Smooth muscle cell of bladder (primary cell): ENCODE measurements around the gene FCF1. TPM values are rescaled to one million over a fixed set of nuclear protein-coding genes. Genes with fewer than 3 reads are reported as not detected.

Experiments used
- total RNA-seq: library from RNA; depleted of rRNA; stranded (reverse); fragments of >200 nt; gene quantifications from 2 replicates; pipeline ENCODE4 v1.2.3, GENCODE V29; 2014

The FCF1 gene
- 21.8 and 38.0 TPM in 2 replicates for total RNA-seq

GRCh38 chr14:74712499-74713394 lies at the start of gene FCF1, which contains the start of gene AREL1:
TSS of gene FCF1 (plus strand) at chr14:74713144. CDS start at chr14:74713198, 54 bp downstream.
TSS of gene AREL1 (minus strand) at chr14:74713080. CDS start at chr14:74685615, 27,465 bp downstream.

GRCh38 chr14:74762917-74763802 lies 50.2 kb downstream of the FCF1 start, which contains the start of gene YLPM1:
TSS of gene YLPM1 (plus strand) at chr14:74763316. CDS start at chr14:74763490, 174 bp downstream.

Other genes with a start within 250 kb of the FCF1 start
- gene NPC2, start 219.8 kb upstream of the FCF1 start, total RNA-seq, result 112 and 157 TPM in 2 replicates
- 10.1 and 14.4 TPM in 2 replicates for gene ISCA2, start 219.4 kb upstream of the FCF1 start, total RNA-seq
- gene LTBP2, start 100.9 kb upstream of the FCF1 start, total RNA-seq, result 71.0 and 72.3 TPM in 2 replicates
- gene AREL1, start 64 bp upstream of the FCF1 start, total RNA-seq, result 23.5 and 24.4 TPM in 2 replicates
- gene YLPM1, start 50.2 kb downstream of the FCF1 start, total RNA-seq, result 20.6 and 22.6 TPM in 2 replicates
- not detected in 2 replicates for gene PROX2, start 163.0 kb downstream of the FCF1 start, total RNA-seq
- gene DLST, start 168.8 kb downstream of the FCF1 start, total RNA-seq, result 44.1 and 50.6 TPM in 2 replicates
- 0.28 and 0.46 TPM in 2 replicates for gene RPS6KL1, start 210.1 kb downstream of the FCF1 start, total RNA-seq
- 1.7 and 3.5 TPM in 2 replicates for gene PGF, start 242.5 kb downstream of the FCF1 start, total RNA-seq